DND-41 (cell line): ENCODE data around the gene NXNL2.

ENCODE experiments used
- ATAC-seq: fragments of 200-7000 bp; cut with Tn5 transposase; 3 replicates; pipeline ENCODE4 v1.9.1; 2021; ENCODE audit warnings: low read depth; ENCODE audit not compliant: insufficient read depth
- DNase-seq: peaks from one replicate; pipeline ENCODE4 v3.0.0-alpha.2; 2020
- H2AFZ ChIP-seq: 2 replicates; pipeline ENCODE4 v1.6.0; 2012; ENCODE audit warnings: low read depth, low read length
- H3K27ac ChIP-seq: 2 replicates; pipeline ENCODE4 v1.5.1; 2012; ENCODE audit warnings: low read length, inconsistent platforms
- H3K27me3 ChIP-seq: fragments of 200-600 bp; sonication (generic); 2 replicates; pipeline ENCODE4 v1.6.0; 2012; ENCODE audit warnings: low read length, mild to moderate bottlenecking, inconsistent platforms; ENCODE audit not compliant: insufficient read depth, poor library complexity
- H3K36me3 ChIP-seq: 2 replicates; pipeline ENCODE4 v1.5.1; 2012; ENCODE audit warnings: low read length, inconsistent platforms; ENCODE audit not compliant: insufficient read depth
- H3K4me1 ChIP-seq: 2 replicates; pipeline ENCODE4 v1.5.1; 2012; ENCODE audit warnings: mild to moderate bottlenecking, low read length; ENCODE audit not compliant: insufficient read depth
- H3K4me2 ChIP-seq: 2 replicates; pipeline ENCODE4 v1.6.0; 2012; ENCODE audit warnings: mild to moderate bottlenecking, moderate library complexity, low read length, inconsistent platforms; ENCODE audit not compliant: insufficient read depth
- H3K4me3 ChIP-seq, 2 experiments: fragments of 200-600 bp in 1 of 2; shearing (Covaris generic) in 1 of 2; 2 replicates each; pipeline ENCODE4 v1.5.1; 2012 to 2016; ENCODE audit warnings: inconsistent platforms in 2 of 2, low read length in 2 of 2, mild to moderate bottlenecking in 2 of 2, low read depth in 1 of 2, moderate library complexity in 1 of 2
- H3K79me2 ChIP-seq: 2 replicates; pipeline ENCODE4 v1.6.0; 2012; ENCODE audit warnings: low read length, inconsistent platforms; ENCODE audit not compliant: insufficient read depth
- H3K9ac ChIP-seq: 2 replicates; pipeline ENCODE4 v1.6.0; 2012; ENCODE audit warnings: low read depth, mild to moderate bottlenecking, inconsistent platforms, low read length, moderate library complexity
- H3K9me3 ChIP-seq: 2 replicates; pipeline ENCODE4 v1.5.1; 2012; ENCODE audit warnings: low read length, moderate library complexity, mild to moderate bottlenecking, inconsistent platforms; ENCODE audit not compliant: insufficient read depth, severe bottlenecking
- H4K20me1 ChIP-seq: 2 replicates; pipeline ENCODE4 v1.6.0; 2012; ENCODE audit warnings: low read length; ENCODE audit not compliant: insufficient read depth
- CTCF ChIP-seq: IDR thresholded peaks from 2 replicates; pipeline ENCODE4 v1.5.1; 2012; ENCODE audit warnings: borderline replicate concordance, low read length, moderate library complexity, mild to moderate bottlenecking; ENCODE audit not compliant: poor library complexity, severe bottlenecking; ENCODE audit errors: extremely low read depth
- EZH2 ChIP-seq: IDR thresholded peaks from 3 replicates; pipeline ENCODE4 v1.6.1; 2012; ENCODE audit warnings: borderline replicate concordance, low read depth, mild to moderate bottlenecking, moderate library complexity, low read length, inconsistent platforms; ENCODE audit not compliant: severe bottlenecking

Gene NXNL2

DNA sequence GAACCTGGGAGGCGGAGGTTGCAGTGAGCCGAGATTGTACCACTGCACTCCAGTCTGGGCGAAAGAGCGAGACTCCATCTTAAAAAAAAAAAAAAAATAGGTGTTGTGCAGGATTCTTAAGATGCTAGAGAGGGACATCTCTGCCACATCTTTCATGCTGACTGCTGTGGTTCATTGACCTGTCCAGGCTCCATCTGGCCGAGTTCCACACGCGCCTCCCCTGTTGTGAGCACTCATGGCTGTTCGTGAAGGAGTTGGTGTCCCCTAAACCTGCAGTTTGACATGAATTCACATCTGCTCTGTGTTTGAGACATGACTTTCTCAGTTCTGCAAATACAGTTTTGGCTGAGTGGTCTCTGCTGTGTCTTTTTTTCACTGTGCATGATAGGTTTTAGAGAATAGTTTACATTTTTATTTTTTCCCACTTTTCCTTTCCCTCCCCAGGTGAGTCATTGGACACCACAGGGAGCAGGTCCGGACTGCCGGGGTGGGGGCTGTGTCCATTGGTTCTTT is 5.3 kb downstream of the NXNL2 start:
- H2AFZ ChIP-seq: no peak overlapping the region
- H3K27me3 ChIP-seq: no peaks in the 10 kb centered on the region
- no peak overlapping the region for H3K4me3 ChIP-seq
- H3K79me2 ChIP-seq: no peaks in the 10 kb centered on the region
- no peak for ATAC-seq
- no peaks in the 10 kb centered on the region for H3K4me1 ChIP-seq
- no peak overlapping the region for H3K4me2 ChIP-seq
- TF ChIP-seq EZH2: no peak
- TF ChIP-seq CTCF: no peak
- H3K27ac ChIP-seq: no peak overlapping the region
- H3K36me3 ChIP-seq: no peaks in the 10 kb centered on the region
- H3K9me3 ChIP-seq: no peaks in the 10 kb centered on the region
- no peak overlapping the region for H3K9ac ChIP-seq
- H4K20me1 ChIP-seq: no peaks in the 10 kb centered on the region
- DNase-seq: no peak

DNA sequence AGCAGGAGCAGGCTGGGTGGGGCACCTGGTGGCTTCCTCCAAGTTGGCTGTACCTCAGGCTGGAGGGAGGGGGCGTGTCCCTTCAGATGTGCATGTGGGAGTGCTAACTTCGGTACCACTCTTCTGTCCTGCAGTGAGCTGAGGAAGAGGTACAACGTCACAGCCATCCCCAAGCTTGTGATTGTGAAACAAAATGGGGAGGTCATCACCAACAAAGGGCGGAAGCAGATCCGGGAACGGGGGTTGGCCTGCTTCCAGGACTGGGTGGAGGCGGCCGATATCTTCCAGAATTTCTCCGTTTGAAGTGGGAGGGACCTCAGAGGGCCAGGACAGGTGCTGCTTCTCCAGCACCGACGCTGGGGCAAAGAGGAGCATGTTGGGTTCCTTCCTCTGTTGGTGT is 9.3 kb downstream of the NXNL2 start:
- H3K4me2 ChIP-seq: no peak overlapping the region
- no peak overlapping the region for H2AFZ ChIP-seq
- no peaks in the 10 kb centered on the region for H3K4me1 ChIP-seq
- no peak overlapping the region for H3K4me3 ChIP-seq
- H3K9me3 ChIP-seq: no peaks in the 10 kb centered on the region
- TF ChIP-seq CTCF (no peak), EZH2 (no peak)
- no peaks in the 10 kb centered on the region for H3K36me3 ChIP-seq
- no peak overlapping the region for H3K9ac ChIP-seq
- no peak for ATAC-seq
- no peaks in the 10 kb centered on the region for H3K27me3 ChIP-seq
- no peak for DNase-seq
- H3K27ac ChIP-seq: no peak overlapping the region
- H3K79me2 ChIP-seq: no peaks in the 10 kb centered on the region
- H4K20me1 ChIP-seq: no peaks in the 10 kb centered on the region

- TF ChIP-seq EZH2: no peak
- Histone ChIP-seq H3K79me2 (no peaks in the 10 kb centered on the region), H3K27me3 (no peaks in the 10 kb centered on the region), H2AFZ (no peak overlapping the region), H3K36me3 (no peaks in the 10 kb centered on the region), H3K27ac (no peak overlapping the region), H4K20me1 (no peaks in the 10 kb centered on the region), H3K4me2 (no peak overlapping the region), H3K9me3 (no peaks in the 10 kb centered on the region), H3K4me3 (no peak overlapping the region), H3K4me1 (no peaks in the 10 kb centered on the region), H3K9ac (no peak overlapping the region)
- no peak for ATAC-seq
- no peak for DNase-seq
These were observed 16.7 kb downstream of the NXNL2 start for GRCh38 chr9:88551546-88552137.

DNA sequence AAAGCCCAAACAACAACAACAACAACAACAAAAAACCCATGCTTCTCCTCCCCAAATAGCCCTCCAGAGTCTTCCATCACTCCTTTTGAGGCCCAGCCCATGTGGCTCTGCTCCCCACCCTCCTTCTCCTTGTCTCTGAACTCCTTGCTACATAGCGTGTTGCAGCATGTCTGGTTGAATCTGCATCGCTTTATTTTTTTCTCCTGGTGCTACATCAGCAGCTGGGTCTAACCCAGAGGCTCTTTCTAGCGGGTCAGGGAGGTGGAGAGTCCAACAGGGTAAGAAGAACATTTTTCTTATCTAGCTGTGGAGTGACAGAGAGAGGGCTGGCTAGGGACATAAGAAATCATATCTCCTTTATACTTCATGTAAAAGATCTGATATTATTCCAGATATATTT is 18.4 kb downstream of the NXNL2 start:
- no peak overlapping the region for H2AFZ ChIP-seq
- no peaks in the 10 kb centered on the region for H3K36me3 ChIP-seq
- no peaks in the 10 kb centered on the region for H3K9me3 ChIP-seq
- H3K27ac ChIP-seq: no peak overlapping the region
- TF ChIP-seq EZH2: no peak
- TF ChIP-seq CTCF: no peak
- H3K9ac ChIP-seq: no peak overlapping the region
- H3K27me3 ChIP-seq: no peaks in the 10 kb centered on the region
- DNase-seq: no peak
- H3K79me2 ChIP-seq: no peaks in the 10 kb centered on the region
- ATAC-seq: no peak
- no peak overlapping the region for H3K4me3 ChIP-seq
- H3K4me2 ChIP-seq: no peak overlapping the region
- H3K4me1 ChIP-seq: no peaks in the 10 kb centered on the region
- H4K20me1 ChIP-seq: no peaks in the 10 kb centered on the region
